ENCODE measurements around the gene NECTIN2. TPM values are rescaled to one million over a fixed set of nuclear protein-coding genes. Genes with fewer than 3 reads are reported as not detected.

NECTIN2 gene
- total RNA-seq, 1 donor from 2014 or later = 116 TPM

GRCh38 chr19:44840811-44841210 lies 5.3 kb upstream of the NECTIN2 start:
- peaks cover 4% of the 10 kb centered on the region for H3K4me1 Mint-ChIP-seq (ENCODE audit: low read depth)
- no peaks in the 10 kb centered on the region for H3K9me3 Mint-ChIP-seq (ENCODE audit: low read depth)

GRCh38 chr19:44841231-44841630 lies 4.9 kb upstream of the NECTIN2 start:
- Mint-ChIP-seq H3K4me1 (ENCODE audit: low read depth) (peaks cover 4% of the 10 kb centered on the region), H3K9me3 (ENCODE audit: low read depth) (no peaks in the 10 kb centered on the region), H3K27ac (ENCODE audit: unreplicated experiment) (no peak overlapping the region), H3K4me3 (ENCODE audit: unreplicated experiment) (no peak overlapping the region), H3K27me3 (ENCODE audit: low read depth) (no peaks in the 10 kb centered on the region), H3K36me3 (ENCODE audit: low read depth) (no peaks in the 10 kb centered on the region)
- no peak for TF ChIP-seq CTCF (IDR thresholded peaks at IDR 0.05)
- no peak for DNase-seq (ENCODE audit: low spot score)

More at GRCh38 chr19:44840811-44841210, 5.3 kb upstream of the NECTIN2 start:
- no peak overlapping the region for H3K27ac Mint-ChIP-seq (ENCODE audit: unreplicated experiment)
- H3K4me3 Mint-ChIP-seq (ENCODE audit: unreplicated experiment) = no peak overlapping the region
- H3K36me3 Mint-ChIP-seq (ENCODE audit: low read depth) = no peaks in the 10 kb centered on the region
- no peaks in the 10 kb centered on the region for H3K27me3 Mint-ChIP-seq (ENCODE audit: low read depth)
- no peak for TF ChIP-seq CTCF (IDR thresholded peaks at IDR 0.05)
- DNase-seq (ENCODE audit: low spot score) = no peak

- no peak for DNase-seq (ENCODE audit: low spot score)
- peak overlapping the region; percentile 92 for H3K4me3 Mint-ChIP-seq (ENCODE audit: unreplicated experiment)
- H3K4me1 Mint-ChIP-seq (ENCODE audit: low read depth) = peaks cover 29% of the 10 kb centered on the region
- H3K27me3 Mint-ChIP-seq (ENCODE audit: low read depth) = no peaks in the 10 kb centered on the region
- H3K9me3 Mint-ChIP-seq (ENCODE audit: low read depth) = no peaks in the 10 kb centered on the region
- no peak for TF ChIP-seq CTCF (IDR thresholded peaks at IDR 0.05)
- H3K27ac Mint-ChIP-seq (ENCODE audit: unreplicated experiment) = peak overlapping the region; percentile 99
- H3K36me3 Mint-ChIP-seq (ENCODE audit: low read depth) = no peaks in the 10 kb centered on the region
Measured at GRCh38 chr19:44845286-44845611, 848 bp upstream of the NECTIN2 start.

- Mint-ChIP-seq H3K4me1 (ENCODE audit: low read depth) (peaks cover 33% of the 10 kb centered on the region), H3K4me3 (ENCODE audit: unreplicated experiment) (peak overlapping the region; percentile 92), H3K27me3 (ENCODE audit: low read depth) (no peaks in the 10 kb centered on the region), H3K27ac (ENCODE audit: unreplicated experiment) (peak overlapping the region; percentile 99), H3K9me3 (ENCODE audit: low read depth) (no peaks in the 10 kb centered on the region), H3K36me3 (ENCODE audit: low read depth) (no peaks in the 10 kb centered on the region)
- no peak for DNase-seq (ENCODE audit: low spot score)
- no peak for TF ChIP-seq CTCF (IDR thresholded peaks at IDR 0.05)
Measured at GRCh38 chr19:44846455-44847143, 502 bp downstream of the NECTIN2 start.

GRCh38 chr19:44847144-44848035 lies 1.3 kb downstream of the NECTIN2 start:
- Mint-ChIP-seq H3K4me1 (ENCODE audit: low read depth) (peaks cover 34% of the 10 kb centered on the region), H3K4me3 (ENCODE audit: unreplicated experiment) (peak overlapping the region; percentile 92), H3K9me3 (ENCODE audit: low read depth) (no peaks in the 10 kb centered on the region), H3K36me3 (ENCODE audit: low read depth) (no peaks in the 10 kb centered on the region), H3K27me3 (ENCODE audit: low read depth) (no peaks in the 10 kb centered on the region), H3K27ac (ENCODE audit: unreplicated experiment) (peak overlapping the region; percentile 95)
- DNase-seq (ENCODE audit: low spot score) = no peak
- no peak for TF ChIP-seq CTCF (IDR thresholded peaks at IDR 0.05)

All from chondrocyte (in vitro differentiated cells).